Measurements from ENCODE around the gene LCLAT1.
"Not testable (repeated sequence)": the region's sequence is repeated elsewhere in the genome, so short reads cannot be mapped to it uniquely, and the experiment has no call there.

Gene LCLAT1

GRCh38 chr2:30510409-30510808, 63.4 kb downstream of the LCLAT1 start:
- Histone ChIP-seq H3K4me2 (ENCODE audit: low read depth, low read length, poor library complexity, severe bottlenecking) (no peak overlapping the region), H3K4me3 (ENCODE audit: insufficient read depth, low read length, poor library complexity, severe bottlenecking) (no peak overlapping the region), H3K79me2 (ENCODE audit: insufficient read depth, low read length) (no peaks in the 10 kb centered on the region), H3K9me2 (replicated peaks; ENCODE audit: insufficient read depth, low read length) (no peaks in the 10 kb centered on the region), H3K9ac (ENCODE audit: low read length) (no peak overlapping the region), H3K36me3 (ENCODE audit: low read length) (no peaks in the 10 kb centered on the region), H3F3A (ENCODE audit: insufficient read depth) (no peaks in the 10 kb centered on the region), H3K27me3 (ENCODE audit: low read length) (no peaks in the 10 kb centered on the region), H3K27ac (ENCODE audit: low read depth, low read length) (no peak overlapping the region), H3K9me3 (ENCODE audit: insufficient read depth, low read length) (no peaks in the 10 kb centered on the region), H4K20me1 (ENCODE audit: low read depth, low read length) (no peaks in the 10 kb centered on the region), H2AFZ (ENCODE audit: low read depth, low read length, severe bottlenecking) (no peak overlapping the region)
- TF ChIP-seq EZH2phosphoT487 (conservative IDR thresholded peaks at IDR 0.05; ENCODE audit: low read length) (no peak), CTCF (IDR thresholded peaks at IDR 0.05; ENCODE audit: insufficient read depth, low read length, poor library complexity, severe bottlenecking) (no peak)

- no peak for TF ChIP-seq CTCF (IDR thresholded peaks at IDR 0.05; ENCODE audit: insufficient read depth, low read length, poor library complexity, severe bottlenecking)
- no peak for TF ChIP-seq EZH2phosphoT487 (conservative IDR thresholded peaks at IDR 0.05; ENCODE audit: low read length)
- no peaks in the 10 kb centered on the region for H3K79me2 ChIP-seq (ENCODE audit: insufficient read depth, low read length)
- no peaks in the 10 kb centered on the region for H3K9me3 ChIP-seq (ENCODE audit: insufficient read depth, low read length)
These were observed 64.4 kb downstream of the LCLAT1 start for GRCh38 chr2:30511122-30512083.

GRCh38 chr2:30512243-30512886, 65.3 kb downstream of the LCLAT1 start:
- Histone ChIP-seq H3K79me2 (ENCODE audit: insufficient read depth, low read length) (no peaks in the 10 kb centered on the region), H3K4me3 (ENCODE audit: insufficient read depth, low read length, poor library complexity, severe bottlenecking) (no peak overlapping the region), H3F3A (ENCODE audit: insufficient read depth) (no peaks in the 10 kb centered on the region), H3K9me3 (ENCODE audit: insufficient read depth, low read length) (no peaks in the 10 kb centered on the region), H3K27me3 (ENCODE audit: low read length) (no peaks in the 10 kb centered on the region), H3K4me2 (ENCODE audit: low read depth, low read length, poor library complexity, severe bottlenecking) (no peak overlapping the region), H3K27ac (ENCODE audit: low read depth, low read length) (no peak overlapping the region), H3K36me3 (ENCODE audit: low read length) (no peaks in the 10 kb centered on the region), H3K9ac (ENCODE audit: low read length) (no peak overlapping the region), H2AFZ (ENCODE audit: low read depth, low read length, severe bottlenecking) (no peak overlapping the region), H4K20me1 (ENCODE audit: low read depth, low read length) (no peaks in the 10 kb centered on the region), H3K9me2 (replicated peaks; ENCODE audit: insufficient read depth, low read length) (no peaks in the 10 kb centered on the region)
- TF ChIP-seq CTCF (IDR thresholded peaks at IDR 0.05; ENCODE audit: insufficient read depth, low read length, poor library complexity, severe bottlenecking), result no peak
- no peak for TF ChIP-seq EZH2phosphoT487 (conservative IDR thresholded peaks at IDR 0.05; ENCODE audit: low read length)

More at GRCh38 chr2:30511122-30512083, 64.4 kb downstream of the LCLAT1 start:
- H3F3A ChIP-seq (ENCODE audit: insufficient read depth), result no peaks in the 10 kb centered on the region
- no peak overlapping the region for H2AFZ ChIP-seq (ENCODE audit: low read depth, low read length, severe bottlenecking)
- no peaks in the 10 kb centered on the region for H4K20me1 ChIP-seq (ENCODE audit: low read depth, low read length)
- no peaks in the 10 kb centered on the region for H3K36me3 ChIP-seq (ENCODE audit: low read length)
- H3K27ac ChIP-seq (ENCODE audit: low read depth, low read length), result no peak overlapping the region
- H3K4me3 ChIP-seq (ENCODE audit: insufficient read depth, low read length, poor library complexity, severe bottlenecking), result no peak overlapping the region
- H3K4me2 ChIP-seq (ENCODE audit: low read depth, low read length, poor library complexity, severe bottlenecking), result no peak overlapping the region
- no peak overlapping the region for H3K9ac ChIP-seq (ENCODE audit: low read length)
- no peaks in the 10 kb centered on the region for H3K9me2 ChIP-seq (replicated peaks; ENCODE audit: insufficient read depth, low read length)
- H3K27me3 ChIP-seq (ENCODE audit: low read length), result no peaks in the 10 kb centered on the region

GRCh38 chr2:30513649-30514048, 66.6 kb downstream of the LCLAT1 start:
- not testable (repeated sequence) for H2AFZ ChIP-seq (ENCODE audit: low read depth, low read length, severe bottlenecking); H4K20me1 ChIP-seq (ENCODE audit: low read depth, low read length); H3K4me3 ChIP-seq (ENCODE audit: insufficient read depth, low read length, poor library complexity, severe bottlenecking); H3K9me3 ChIP-seq (ENCODE audit: insufficient read depth, low read length); H3K27me3 ChIP-seq (ENCODE audit: low read length); H3K36me3 ChIP-seq (ENCODE audit: low read length); H3K27ac ChIP-seq (ENCODE audit: low read depth, low read length); H3K79me2 ChIP-seq (ENCODE audit: insufficient read depth, low read length); H3F3A ChIP-seq (ENCODE audit: insufficient read depth); H3K9me2 ChIP-seq (replicated peaks; ENCODE audit: insufficient read depth, low read length); H3K4me2 ChIP-seq (ENCODE audit: low read depth, low read length, poor library complexity, severe bottlenecking); H3K9ac ChIP-seq (ENCODE audit: low read length)
